ENCODE measurements around the gene MMP23B. TPM values are rescaled to one million over a fixed set of nuclear protein-coding genes. Genes with fewer than 3 reads are reported as not detected.

MMP23B gene
- total RNA-seq, 1 donor from 2014 or later = 1.7 TPM

GRCh38 chr1:1678581-1679380 is 46.8 kb downstream of the MMP23B start:
- H3K27me3 Mint-ChIP-seq (ENCODE audit: low read depth) = no peaks in the 10 kb centered on the region
- no peaks in the 10 kb centered on the region for H3K36me3 Mint-ChIP-seq (ENCODE audit: low read depth)
- H3K4me3 Mint-ChIP-seq = no peak overlapping the region
- TF ChIP-seq, protein P1, sequence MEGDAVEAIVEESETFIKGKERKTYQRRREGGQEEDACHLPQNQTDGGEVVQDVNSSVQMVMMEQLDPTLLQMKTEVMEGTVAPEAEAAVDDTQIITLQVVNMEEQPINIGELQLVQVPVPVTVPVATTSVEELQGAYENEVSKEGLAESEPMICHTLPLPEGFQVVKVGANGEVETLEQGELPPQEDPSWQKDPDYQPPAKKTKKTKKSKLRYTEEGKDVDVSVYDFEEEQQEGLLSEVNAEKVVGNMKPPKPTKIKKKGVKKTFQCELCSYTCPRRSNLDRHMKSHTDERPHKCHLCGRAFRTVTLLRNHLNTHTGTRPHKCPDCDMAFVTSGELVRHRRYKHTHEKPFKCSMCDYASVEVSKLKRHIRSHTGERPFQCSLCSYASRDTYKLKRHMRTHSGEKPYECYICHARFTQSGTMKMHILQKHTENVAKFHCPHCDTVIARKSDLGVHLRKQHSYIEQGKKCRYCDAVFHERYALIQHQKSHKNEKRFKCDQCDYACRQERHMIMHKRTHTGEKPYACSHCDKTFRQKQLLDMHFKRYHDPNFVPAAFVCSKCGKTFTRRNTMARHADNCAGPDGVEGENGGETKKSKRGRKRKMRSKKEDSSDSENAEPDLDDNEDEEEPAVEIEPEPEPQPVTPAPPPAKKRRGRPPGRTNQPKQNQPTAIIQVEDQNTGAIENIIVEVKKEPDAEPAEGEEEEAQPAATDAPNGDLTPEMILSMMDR (conservative IDR thresholded peaks at IDR 0.05) = peak; percentile 33
- H3K4me1 Mint-ChIP-seq = peaks cover 5% of the 10 kb centered on the region
- peak overlapping the region; percentile 81 for H3K27ac Mint-ChIP-seq (ENCODE audit: unreplicated experiment)
- DNase-seq (ENCODE audit: low read depth, low spot score) = no peak
- H3K9me3 Mint-ChIP-seq = no peaks in the 10 kb centered on the region

DNA sequence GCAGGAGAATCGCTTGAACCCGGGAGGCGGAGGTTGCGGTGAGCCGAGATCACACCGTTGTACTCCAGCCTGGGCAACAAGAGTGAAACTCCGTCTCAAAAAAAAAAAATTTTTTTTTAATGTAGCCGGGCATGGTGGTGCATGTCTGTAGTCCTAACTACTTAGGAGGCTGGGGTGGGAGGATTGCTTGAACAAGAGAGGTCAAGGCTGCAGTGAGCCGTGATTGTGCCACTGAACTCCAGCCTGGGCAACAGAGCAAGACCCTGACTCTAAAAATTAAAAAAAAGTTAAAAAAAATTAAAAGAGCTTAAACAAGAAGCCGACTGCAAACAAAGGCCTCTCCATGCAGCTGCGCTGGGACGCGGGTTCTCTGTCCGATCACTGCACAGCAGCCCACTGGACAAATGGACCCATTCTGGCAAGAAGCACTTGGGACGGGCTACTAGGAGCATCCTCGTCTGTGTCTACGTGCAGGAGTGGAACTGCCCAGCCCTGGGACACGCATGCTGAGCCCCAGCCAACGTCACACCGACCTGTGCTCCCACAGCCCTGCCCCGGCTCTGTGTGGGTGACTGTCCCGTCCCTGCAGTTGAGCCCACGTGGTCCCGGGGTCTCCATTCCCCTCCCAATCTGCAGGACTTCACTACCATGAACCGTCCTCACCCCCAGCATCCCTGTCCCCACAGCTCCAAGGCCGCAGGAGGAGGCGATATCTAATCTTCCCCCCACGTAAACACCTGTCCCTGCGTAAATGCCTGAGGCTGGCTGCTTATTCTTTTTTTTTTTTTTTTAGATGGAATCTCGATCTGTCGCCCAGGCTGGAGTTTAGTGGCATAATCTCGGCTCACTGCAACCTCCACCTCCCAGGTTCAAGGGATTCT is 48.3 kb downstream of the MMP23B start:
- H3K27ac Mint-ChIP-seq (ENCODE audit: unreplicated experiment) = no peak overlapping the region
- H3K9me3 Mint-ChIP-seq = no peaks in the 10 kb centered on the region
- no peaks in the 10 kb centered on the region for H3K36me3 Mint-ChIP-seq (ENCODE audit: low read depth)
- H3K4me1 Mint-ChIP-seq = peaks cover 5% of the 10 kb centered on the region
- no peak overlapping the region for H3K4me3 Mint-ChIP-seq
- TF ChIP-seq, protein P1 (conservative IDR thresholded peaks at IDR 0.05) = no peak
- DNase-seq (ENCODE audit: low read depth, low spot score) = no peak
- no peaks in the 10 kb centered on the region for H3K27me3 Mint-ChIP-seq (ENCODE audit: low read depth)

- DNase-seq (ENCODE audit: low read depth, low spot score) = no peak
- Mint-ChIP-seq H3K27me3 (ENCODE audit: low read depth) (no peaks in the 10 kb centered on the region), H3K36me3 (ENCODE audit: low read depth) (no peaks in the 10 kb centered on the region), H3K27ac (ENCODE audit: unreplicated experiment) (no peak overlapping the region), H3K4me3 (no peak overlapping the region), H3K9me3 (no peaks in the 10 kb centered on the region), H3K4me1 (peaks cover 5% of the 10 kb centered on the region)
- TF ChIP-seq, protein P1 (conservative IDR thresholded peaks at IDR 0.05) = no peak
These were observed 48.9 kb downstream of the MMP23B start for GRCh38 chr1:1680912-1681273.

- peaks cover 10% of the 10 kb centered on the region for H3K4me1 Mint-ChIP-seq
- H3K36me3 Mint-ChIP-seq (ENCODE audit: low read depth) = no peaks in the 10 kb centered on the region
- TF ChIP-seq, protein P1 (conservative IDR thresholded peaks at IDR 0.05) = no peak
- H3K4me3 Mint-ChIP-seq = peak overlapping the region; percentile 38
- H3K27ac Mint-ChIP-seq (ENCODE audit: unreplicated experiment) = peak overlapping the region; percentile 95
- no peak for DNase-seq (ENCODE audit: low read depth, low spot score)
- no peaks in the 10 kb centered on the region for H3K27me3 Mint-ChIP-seq (ENCODE audit: low read depth)
- no peaks in the 10 kb centered on the region for H3K9me3 Mint-ChIP-seq
These were observed 51.3 kb downstream of the MMP23B start for GRCh38 chr1:1683104-1683905.

Other genes starting within 250 kb of the MMP23B start
- gene CCNL2, start 232.8 kb upstream of the MMP23B start, total RNA-seq = 249 and 261 TPM in 2 replicates
- gene MRPL20, start 224.9 kb upstream of the MMP23B start, total RNA-seq = 113 and 117 TPM in 2 replicates
- 0.66 and 0.89 TPM in 2 replicates for gene ANKRD65, start 210.9 kb upstream of the MMP23B start, total RNA-seq
- gene VWA1, start 196.5 kb upstream of the MMP23B start, total RNA-seq = 8.9 and 9.6 TPM in 2 replicates
- 0.23 and 0.41 TPM in 2 replicates for gene ATAD3C, start 182.5 kb upstream of the MMP23B start, total RNA-seq
- 45.1 and 50.0 TPM in 2 replicates for gene ATAD3B, start 160.4 kb upstream of the MMP23B start, total RNA-seq
- gene ATAD3A, start 120.0 kb upstream of the MMP23B start, total RNA-seq = 54.4 and 58.0 TPM in 2 replicates
- 13.4 and 16.9 TPM in 2 replicates for gene TMEM240, start 91.5 kb upstream of the MMP23B start, total RNA-seq
- gene SSU72, start 57.3 kb upstream of the MMP23B start, total RNA-seq = 132 and 134 TPM in 2 replicates
- gene FNDC10, start 32.0 kb upstream of the MMP23B start, total RNA-seq = 14.3 and 14.5 TPM in 2 replicates
- 105 and 106 TPM in 2 replicates for gene MIB2, start 16.7 kb upstream of the MMP23B start, total RNA-seq
- 32.1 and 34.1 TPM in 2 replicates for gene CDK11B, start 26.8 kb downstream of the MMP23B start, total RNA-seq
- 96.3 and 99.0 TPM in 2 replicates for gene SLC35E2B, start 60.6 kb downstream of the MMP23B start, total RNA-seq
- 47.8 and 48.9 TPM in 2 replicates for gene CDK11A, start 92.2 kb downstream of the MMP23B start, total RNA-seq
- 88.4 and 91.9 TPM in 2 replicates for gene NADK, start 146.3 kb downstream of the MMP23B start, total RNA-seq

All from neural crest cell (in vitro differentiated cells).